GM10248 (cell line): Measurements from ENCODE around the gene GRPEL2.

Experiments
- CTCF ChIA-PET: fragments of 300-600 bp; sonication (Branson Sonifier 250); formaldehyde crosslinking; extraction: SDS; loops from one replicate; lab custom pipeline; 2021; ENCODE audit warnings: antibody characterized with exemption; lab: Yijun Ruan, JAX
- POLR2A ChIA-PET: fragments of 350-650 bp; sonication (Branson Sonifier 250); formaldehyde crosslinking; extraction: SDS; loops from one replicate; lab custom pipeline; 2020; ENCODE audit warnings: antibody characterized with exemption; lab: Yijun Ruan, JAX
- DNase-seq: peaks from one replicate; pipeline ENCODE4 v3.0.0; 2012; ENCODE audit errors: extremely low spot score
- TF ChIP-seq, protein P1 (sequence below): IDR thresholded peaks from 2 replicates; pipeline ENCODE4 v1.5.1; 2012; ENCODE audit warnings: mild to moderate bottlenecking, low read depth; ENCODE audit errors: extremely low read depth, missing control alignments, control extremely low read depth

The GRPEL2 gene

GRCh38 chr5:149400304-149400703 is 55.0 kb downstream of the GRPEL2 start:
- TF ChIP-seq, protein P1, sequence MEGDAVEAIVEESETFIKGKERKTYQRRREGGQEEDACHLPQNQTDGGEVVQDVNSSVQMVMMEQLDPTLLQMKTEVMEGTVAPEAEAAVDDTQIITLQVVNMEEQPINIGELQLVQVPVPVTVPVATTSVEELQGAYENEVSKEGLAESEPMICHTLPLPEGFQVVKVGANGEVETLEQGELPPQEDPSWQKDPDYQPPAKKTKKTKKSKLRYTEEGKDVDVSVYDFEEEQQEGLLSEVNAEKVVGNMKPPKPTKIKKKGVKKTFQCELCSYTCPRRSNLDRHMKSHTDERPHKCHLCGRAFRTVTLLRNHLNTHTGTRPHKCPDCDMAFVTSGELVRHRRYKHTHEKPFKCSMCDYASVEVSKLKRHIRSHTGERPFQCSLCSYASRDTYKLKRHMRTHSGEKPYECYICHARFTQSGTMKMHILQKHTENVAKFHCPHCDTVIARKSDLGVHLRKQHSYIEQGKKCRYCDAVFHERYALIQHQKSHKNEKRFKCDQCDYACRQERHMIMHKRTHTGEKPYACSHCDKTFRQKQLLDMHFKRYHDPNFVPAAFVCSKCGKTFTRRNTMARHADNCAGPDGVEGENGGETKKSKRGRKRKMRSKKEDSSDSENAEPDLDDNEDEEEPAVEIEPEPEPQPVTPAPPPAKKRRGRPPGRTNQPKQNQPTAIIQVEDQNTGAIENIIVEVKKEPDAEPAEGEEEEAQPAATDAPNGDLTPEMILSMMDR = no peak
- POLR2A ChIA-PET = no interaction called here
- CTCF ChIA-PET = interaction anchor here (1.2 to 1.3 kb wide), 3 partner anchors 16 to 43 kb away, joined by 3 read pairs; no protein-coding TSS in a partner anchor
- no peak for DNase-seq

GRCh38 chr5:149401051-149401450 is 55.8 kb downstream of the GRPEL2 start:
- POLR2A ChIA-PET = no interaction called here
- CTCF ChIA-PET = interaction anchor here (1.2 to 1.3 kb wide), 3 partner anchors 15 to 42 kb away, joined by 3 read pairs; no protein-coding TSS in a partner anchor
- DNase-seq = no peak
- TF ChIP-seq, protein P1 = no peak

DNA sequence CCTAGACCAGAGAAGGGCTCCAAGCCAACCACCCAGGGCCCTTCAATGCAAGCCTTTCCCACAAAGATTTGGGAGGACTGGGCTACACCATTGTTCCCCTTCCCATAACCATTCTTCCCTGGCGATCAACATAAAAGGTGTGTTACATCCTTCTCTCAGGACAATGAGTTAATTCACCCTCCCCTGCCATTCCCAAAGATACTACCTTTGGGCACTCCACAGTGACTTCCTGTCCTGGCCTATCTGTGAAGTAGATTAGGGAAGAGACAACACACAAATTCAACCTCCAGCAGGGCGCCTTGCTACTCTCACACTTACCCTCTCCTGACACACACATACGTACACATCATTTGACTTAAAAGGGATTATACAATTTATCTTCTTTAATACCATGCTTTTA is 57.0 kb downstream of the GRPEL2 start:
- CTCF ChIA-PET = interaction anchor here (1.0 kb wide), 1 partner anchor 40 kb away, joined by 3 read pairs; no protein-coding TSS in a partner anchor

More for the DNA sequence above, 57.0 kb downstream of the GRPEL2 start:
- DNase-seq = no peak
- POLR2A ChIA-PET = no interaction called here
- TF ChIP-seq, protein P1 = no peak
